ENCODE measurements around the gene ANGPT4.
"Not testable (repeated sequence)": the region's sequence is repeated elsewhere in the genome, so short reads cannot be mapped to it uniquely, and the experiment has no call there.

The ANGPT4 gene

DNA sequence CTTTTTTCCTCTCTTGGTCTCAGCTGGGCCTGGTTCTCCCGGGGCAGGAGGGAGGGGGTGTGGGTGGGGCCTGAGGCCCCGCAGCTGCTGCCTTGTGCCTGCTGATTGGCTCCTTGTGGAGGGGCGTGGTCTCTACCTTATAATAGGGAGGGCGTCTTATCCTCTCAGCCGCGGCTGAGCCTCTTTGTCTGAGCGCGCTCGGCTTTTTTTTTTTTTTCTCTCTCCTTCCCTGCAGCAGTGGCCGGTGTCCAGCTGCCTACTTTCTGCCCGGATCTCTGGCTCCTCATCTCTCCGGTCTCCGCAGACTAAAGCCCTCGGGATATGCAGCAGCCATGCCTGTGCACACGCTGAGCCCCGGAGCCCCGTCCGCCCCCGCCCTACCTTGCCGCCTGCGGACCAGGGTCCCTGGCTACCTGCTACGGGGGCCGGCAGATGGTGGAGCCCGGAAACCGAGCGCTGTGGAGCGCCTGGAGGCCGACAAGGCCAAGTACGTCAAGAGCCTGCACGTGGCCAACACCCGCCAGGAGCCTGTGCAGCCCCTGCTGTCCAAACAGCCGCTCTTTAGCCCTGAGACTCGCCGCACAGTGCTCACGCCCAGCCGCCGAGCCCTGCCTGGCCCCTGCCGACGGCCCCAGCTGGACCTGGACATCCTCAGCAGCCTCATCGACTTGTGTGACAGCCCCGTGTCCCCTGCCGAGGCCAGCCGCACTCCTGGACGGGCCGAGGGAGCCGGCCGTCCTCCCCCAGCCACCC is 71.5 kb downstream of the ANGPT4 start:
- DNase-seq (ENCODE audit: low spot score): peak; percentile 83

- no peak for DNase-seq (ENCODE audit: low spot score)
Measured at GRCh38 chr20:843912-844311, 72.2 kb downstream of the ANGPT4 start.

DNA sequence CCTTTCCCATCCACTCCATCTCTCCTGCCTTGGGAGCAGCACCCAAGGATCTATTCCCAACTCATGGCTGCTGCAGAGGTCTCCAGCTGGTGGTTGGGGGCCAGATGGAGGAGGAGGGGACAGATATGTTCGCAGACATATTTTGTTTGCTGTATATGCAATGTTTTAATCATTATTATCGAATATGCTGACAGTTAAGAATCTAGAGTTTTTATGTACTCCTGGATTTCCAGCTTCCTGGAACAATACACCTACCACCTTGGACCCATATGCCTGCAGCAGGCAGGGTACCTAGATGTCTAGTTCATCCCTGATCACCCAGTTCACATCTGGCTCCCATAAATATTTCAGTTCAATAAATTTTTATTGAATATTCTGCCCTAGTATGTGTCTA is 73.6 kb downstream of the ANGPT4 start:
- DNase-seq (ENCODE audit: low spot score): no peak

GRCh38 chr20:841568-842546 is 74.3 kb downstream of the ANGPT4 start:
- DNase-seq (ENCODE audit: low spot score): no peak

DNA sequence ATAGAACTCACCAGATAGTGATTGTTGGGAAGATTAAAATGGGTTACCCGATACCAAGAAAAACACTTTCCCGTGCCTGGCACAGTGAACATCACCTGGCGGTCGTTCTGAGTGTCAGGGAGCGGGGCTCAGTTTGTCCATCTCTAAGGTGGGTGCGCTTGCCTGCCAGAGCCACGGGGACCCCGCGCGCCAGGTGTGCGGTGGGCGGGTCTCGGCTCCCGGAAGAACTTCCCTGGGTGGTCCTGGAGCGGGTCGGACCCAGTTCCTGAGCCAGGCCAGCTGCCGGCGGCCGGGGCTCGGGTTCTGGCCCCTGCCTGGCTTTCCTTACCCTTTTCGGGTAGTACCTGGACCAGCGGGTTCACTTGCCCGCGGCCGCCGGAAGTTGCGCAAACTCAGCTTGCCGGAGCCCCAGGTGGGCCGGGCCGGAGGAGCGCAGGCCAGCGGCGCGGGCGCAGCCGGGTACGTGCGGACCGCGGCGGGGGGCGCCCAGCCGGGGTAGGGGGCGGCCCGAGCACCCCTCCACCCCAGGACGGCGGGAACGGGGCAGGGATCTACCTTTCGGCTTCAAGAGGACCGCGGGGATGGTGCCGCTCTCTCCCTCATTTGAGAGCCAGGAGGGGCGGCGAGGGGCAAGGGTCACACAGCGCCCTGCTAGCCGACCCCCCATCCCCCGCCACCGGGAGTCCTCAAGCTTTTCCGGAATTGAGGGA is 75.1 kb downstream of the ANGPT4 start:
- DNase-seq (ENCODE audit: low spot score): no peak

DNA sequence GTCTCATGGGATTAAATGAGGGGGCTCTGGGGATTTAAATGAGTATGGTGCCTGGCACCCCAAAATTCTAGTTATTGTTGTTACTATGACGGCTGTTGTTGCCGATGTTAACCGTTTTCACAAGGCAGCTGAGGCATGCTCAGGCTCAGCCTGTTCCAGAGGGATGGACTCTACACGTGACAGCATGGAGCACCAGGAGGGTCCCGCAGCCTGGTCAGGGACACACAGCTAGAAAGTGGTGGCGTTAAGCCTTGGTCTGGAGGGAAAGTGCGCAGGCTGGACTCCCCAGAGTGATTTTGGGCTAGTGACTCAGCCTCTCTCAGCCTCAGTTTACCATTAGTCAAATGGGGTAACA is 75.7 kb downstream of the ANGPT4 start:
- DNase-seq (ENCODE audit: low spot score): no peak

DNA sequence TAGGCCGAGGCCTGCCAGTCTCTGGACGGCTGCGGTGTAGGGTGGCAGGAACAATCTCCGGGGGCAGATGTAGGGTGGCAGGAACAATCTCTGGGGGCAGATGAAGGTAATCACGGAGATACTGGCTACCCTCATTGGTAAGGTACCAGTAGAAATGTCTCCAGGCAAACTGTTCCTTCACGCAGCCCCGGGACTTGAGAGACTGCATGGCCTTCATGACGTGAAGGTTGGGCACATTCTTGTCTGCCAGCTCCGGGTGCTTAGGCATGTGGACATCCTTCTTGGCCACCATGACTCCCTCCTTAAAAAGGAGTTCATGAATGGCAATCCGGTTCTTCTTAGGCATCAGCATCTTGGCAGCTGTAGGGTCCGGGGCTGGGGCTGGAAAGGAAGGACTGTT is 76.5 kb downstream of the ANGPT4 start:
- no peak for DNase-seq (ENCODE audit: low spot score)

DNA sequence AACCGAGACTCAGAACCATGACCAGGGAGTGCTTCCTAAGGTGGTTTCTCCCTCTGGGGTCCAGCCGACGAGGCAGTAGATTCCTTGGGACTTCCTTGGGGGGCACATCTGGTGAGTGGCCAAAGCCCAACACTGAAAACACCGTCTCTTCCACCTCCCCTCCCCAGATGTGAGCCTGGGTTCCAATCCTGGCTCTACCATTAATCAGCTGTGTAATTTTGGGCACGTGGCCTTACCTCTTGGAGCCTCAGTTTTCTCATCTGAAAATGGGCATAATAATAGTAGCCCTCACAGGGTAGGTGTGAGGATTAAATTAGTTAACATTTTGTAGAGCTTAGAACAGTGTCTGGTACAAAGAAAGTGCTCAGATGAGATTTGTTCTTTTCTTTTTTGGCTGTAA is 77.1 kb downstream of the ANGPT4 start:
- DNase-seq (ENCODE audit: low spot score): no peak

DNA sequence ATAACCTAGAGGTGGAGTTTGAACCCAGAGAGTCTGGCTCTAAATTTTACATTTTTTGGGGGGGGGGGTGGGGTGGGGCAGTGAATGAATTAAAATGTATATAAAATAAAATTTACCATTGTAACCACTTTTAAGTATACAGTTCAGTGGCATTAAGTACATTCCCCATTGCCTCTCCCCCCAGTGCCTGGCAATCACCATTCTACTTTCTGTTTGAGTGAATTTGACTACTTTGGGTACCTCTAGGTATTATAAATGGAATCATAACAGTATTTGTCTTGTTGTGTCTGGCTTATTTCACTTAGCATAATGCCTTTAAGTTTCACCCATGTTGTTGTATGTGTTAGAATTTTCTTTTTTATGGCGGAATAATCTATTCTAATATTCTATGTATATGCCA is 79.9 kb downstream of the ANGPT4 start:
- DNase-seq (ENCODE audit: low spot score): no peak

- DNase-seq (ENCODE audit: low spot score): no peak
Measured at GRCh38 chr20:835608-836045, 80.5 kb downstream of the ANGPT4 start.

DNA sequence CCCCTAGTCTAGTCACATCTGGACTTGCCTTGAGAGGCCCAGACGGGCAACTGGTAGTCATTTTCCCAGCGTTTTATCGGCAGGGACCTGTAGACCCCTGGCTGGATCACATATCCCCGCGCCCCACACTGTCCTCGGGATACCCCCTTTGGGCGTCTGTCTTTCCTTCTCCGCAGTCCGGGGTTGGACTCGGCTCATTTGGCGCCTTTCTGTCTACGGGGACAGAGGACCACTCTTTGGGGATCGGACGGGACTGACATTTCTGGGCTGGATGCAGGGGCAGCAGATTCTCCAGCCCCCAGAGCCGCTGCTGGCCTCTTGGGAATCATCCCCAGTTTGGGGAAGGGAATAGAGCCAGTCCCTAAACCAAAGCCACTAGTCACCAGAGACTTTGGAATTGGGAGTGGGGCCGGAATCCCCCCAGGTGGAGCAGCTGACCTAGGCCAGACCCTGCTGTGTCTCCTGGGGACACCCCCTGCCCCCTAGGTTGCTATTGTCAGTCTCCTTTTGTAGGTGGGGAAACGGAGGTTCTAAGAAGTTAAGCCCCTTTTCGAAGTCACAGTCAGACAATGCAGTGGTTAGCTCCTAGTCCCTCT is 81.9 kb downstream of the ANGPT4 start:
- peak; percentile 69 for DNase-seq (ENCODE audit: low spot score)

GRCh38 chr20:833450-834150 is 82.5 kb downstream of the ANGPT4 start, which contains the start of gene FAM110A:
TSS of gene FAM110A (plus strand) at chr20:833715. CDS start at chr20:844805, 11,090 bp downstream.
- DNase-seq (ENCODE audit: low spot score): peak; percentile 94

DNA sequence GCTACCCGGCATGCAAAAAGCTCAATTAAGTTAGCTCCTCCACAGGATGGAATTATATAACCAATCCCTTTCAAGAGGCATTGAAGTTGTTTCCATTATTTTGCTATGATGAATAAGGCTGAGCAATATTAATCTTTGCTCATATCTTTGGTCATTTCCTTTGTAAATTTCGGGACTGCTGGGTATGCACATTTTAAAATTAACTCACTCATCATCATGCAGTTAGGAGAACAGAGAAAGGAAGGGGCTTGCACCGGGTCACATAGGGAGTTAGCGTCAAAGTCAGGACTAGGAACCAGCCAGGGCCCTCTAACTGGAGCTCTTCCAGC is 83.0 kb downstream of the ANGPT4 start:
- no peak for DNase-seq (ENCODE audit: low spot score)

DNA sequence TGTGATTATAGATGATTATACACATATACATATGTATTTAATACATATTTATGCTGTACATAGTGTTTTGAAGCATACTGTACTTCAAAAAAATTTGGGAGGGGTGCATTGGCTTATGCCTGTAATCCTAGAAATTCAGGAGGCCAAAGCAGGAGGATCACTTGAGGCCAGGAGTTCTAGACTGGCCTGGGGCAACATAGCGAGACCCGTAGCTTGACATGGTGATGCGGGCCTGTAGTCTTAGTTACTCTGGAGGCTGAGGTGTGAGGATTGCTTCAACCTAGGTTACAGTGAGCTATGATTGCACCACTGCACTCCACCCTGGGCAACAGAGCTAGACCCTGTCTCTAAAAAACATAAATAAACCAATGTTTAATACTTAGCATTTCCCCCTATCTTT is 84.2 kb downstream of the ANGPT4 start:
- DNase-seq (ENCODE audit: low spot score): no peak

GRCh38 chr20:831251-831650 is 84.9 kb downstream of the ANGPT4 start:
- no peak for DNase-seq (ENCODE audit: low spot score)

DNA sequence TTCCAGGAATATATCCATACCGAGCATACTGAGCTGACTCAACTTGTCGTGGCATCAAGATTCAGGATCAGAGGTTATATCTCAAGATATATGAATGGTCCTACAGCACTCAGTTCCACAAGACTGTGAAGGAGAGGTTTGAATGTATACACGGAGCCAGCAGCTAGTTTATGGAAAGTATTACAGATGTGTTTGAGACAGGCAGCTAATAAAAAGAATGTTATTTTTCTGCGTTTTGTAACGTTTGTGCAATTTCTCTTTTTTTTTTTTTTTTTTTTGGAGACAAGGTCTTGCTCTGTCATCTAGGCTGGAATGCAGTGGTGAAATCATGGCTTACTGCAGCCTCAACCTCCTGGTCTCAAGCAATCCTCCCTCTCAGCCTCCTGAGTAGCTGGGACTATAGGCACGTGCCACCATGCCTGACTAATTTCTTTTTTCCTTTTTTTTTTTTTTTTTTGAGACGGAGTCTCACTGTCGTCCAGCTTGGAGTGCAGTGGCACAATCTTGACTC is 86.1 kb downstream of the ANGPT4 start:
- no peak for DNase-seq (ENCODE audit: low spot score)

- no peak for DNase-seq (ENCODE audit: low spot score)
Measured at GRCh38 chr20:829551-829950, 86.6 kb downstream of the ANGPT4 start.

GRCh38 chr20:828987-829386 is 87.1 kb downstream of the ANGPT4 start:
- DNase-seq (ENCODE audit: low spot score): no peak

DNA sequence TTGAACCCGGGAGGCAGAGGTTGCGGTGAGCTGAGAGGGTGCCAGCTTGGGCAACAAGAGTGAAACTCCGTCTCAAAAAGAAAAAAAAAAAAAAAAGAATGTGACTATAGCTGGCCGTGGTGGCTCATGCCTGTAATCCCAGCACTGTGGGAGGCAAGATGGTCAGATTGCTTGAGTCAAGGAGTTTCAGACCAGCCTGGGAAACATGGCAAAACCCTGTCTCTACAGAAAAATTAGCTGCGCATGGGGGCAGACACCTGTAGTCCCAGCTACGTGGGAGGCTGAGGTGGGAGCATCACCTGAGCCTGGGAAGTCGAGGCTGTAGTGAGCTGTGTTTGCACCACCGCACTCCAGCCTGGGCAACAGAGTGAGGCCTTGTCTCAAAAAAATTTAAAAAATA is 88.2 kb downstream of the ANGPT4 start:
- not testable (repeated sequence) for DNase-seq (ENCODE audit: low spot score)

DNA sequence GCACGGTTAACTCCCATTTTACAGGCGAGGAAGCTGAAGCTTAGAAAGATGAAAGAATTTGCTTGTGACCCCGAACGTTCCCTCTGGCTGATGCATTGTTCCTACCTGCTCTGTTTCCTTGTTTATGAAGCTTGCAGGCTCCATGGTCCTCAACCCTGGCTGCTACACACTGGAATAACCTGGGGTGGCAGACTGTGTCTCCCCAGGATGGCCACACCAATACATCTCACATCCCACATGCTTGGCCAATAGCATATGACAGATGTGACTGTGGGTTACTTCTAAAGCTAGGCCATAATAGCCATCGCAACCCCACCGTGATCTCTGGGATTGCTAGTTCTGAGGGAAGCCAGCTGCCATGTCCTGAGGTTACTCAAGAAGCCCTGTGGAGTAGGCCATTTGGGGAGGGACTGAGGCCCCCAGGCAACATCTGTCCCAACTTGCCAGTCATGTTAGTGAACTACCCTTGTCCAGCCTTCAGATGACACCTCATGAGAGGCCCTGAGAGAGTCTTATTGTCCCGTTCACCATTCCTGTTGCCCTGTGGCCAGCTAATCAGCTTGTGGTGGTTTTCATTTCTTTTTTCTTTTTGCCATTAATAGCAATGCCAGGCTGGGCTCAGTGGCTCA is 89.3 kb downstream of the ANGPT4 start:
- no peak for DNase-seq (ENCODE audit: low spot score)

All from left forelimb (tissue), 1 donor.